Mesodermal cell (in vitro differentiated cells): ENCODE results near the gene SLC28A1.

Source experiments
- H3K27ac ChIP-seq: 2 replicates; pipeline ENCODE4 v1.7.0; 2013; ENCODE audit warnings: mild to moderate bottlenecking, low read depth, low read length, moderate library complexity; ENCODE audit not compliant: severe bottlenecking
- H3K36me3 ChIP-seq: 2 replicates; pipeline ENCODE4 v1.7.1; 2013; ENCODE audit warnings: mild to moderate bottlenecking, low read length, moderate library complexity; ENCODE audit not compliant: control insufficient read depth, insufficient read depth
- H3K4me1 ChIP-seq: one replicate; pipeline ENCODE4 v1.7.1; 2013; ENCODE audit warnings: mild to moderate bottlenecking, low read length; ENCODE audit not compliant: insufficient read depth, control insufficient read depth, poor library complexity, severe bottlenecking
- H3K4me3 ChIP-seq: 2 replicates; pipeline ENCODE4 v1.7.0; 2013; ENCODE audit warnings: low read length, control low read depth, mild to moderate bottlenecking; ENCODE audit not compliant: insufficient read depth, poor library complexity, severe bottlenecking; ENCODE audit errors: extremely low read depth
- H3K9me3 ChIP-seq: 2 replicates; pipeline ENCODE4 v1.7.1; 2013; ENCODE audit warnings: mild to moderate bottlenecking, low read length, moderate library complexity; ENCODE audit not compliant: control insufficient read depth
- WGBS, 2 experiments: methylation state at CpG; one replicate each; pipeline ENCODE4 v1.1.5; 2013; ENCODE audit warnings: missing lambda C conversion rate in 2 of 2; ENCODE audit not compliant: insufficient coverage in 2 of 2; 5-methylcytosine and 5-hydroxymethylcytosine counted together

The SLC28A1 gene

DNA sequence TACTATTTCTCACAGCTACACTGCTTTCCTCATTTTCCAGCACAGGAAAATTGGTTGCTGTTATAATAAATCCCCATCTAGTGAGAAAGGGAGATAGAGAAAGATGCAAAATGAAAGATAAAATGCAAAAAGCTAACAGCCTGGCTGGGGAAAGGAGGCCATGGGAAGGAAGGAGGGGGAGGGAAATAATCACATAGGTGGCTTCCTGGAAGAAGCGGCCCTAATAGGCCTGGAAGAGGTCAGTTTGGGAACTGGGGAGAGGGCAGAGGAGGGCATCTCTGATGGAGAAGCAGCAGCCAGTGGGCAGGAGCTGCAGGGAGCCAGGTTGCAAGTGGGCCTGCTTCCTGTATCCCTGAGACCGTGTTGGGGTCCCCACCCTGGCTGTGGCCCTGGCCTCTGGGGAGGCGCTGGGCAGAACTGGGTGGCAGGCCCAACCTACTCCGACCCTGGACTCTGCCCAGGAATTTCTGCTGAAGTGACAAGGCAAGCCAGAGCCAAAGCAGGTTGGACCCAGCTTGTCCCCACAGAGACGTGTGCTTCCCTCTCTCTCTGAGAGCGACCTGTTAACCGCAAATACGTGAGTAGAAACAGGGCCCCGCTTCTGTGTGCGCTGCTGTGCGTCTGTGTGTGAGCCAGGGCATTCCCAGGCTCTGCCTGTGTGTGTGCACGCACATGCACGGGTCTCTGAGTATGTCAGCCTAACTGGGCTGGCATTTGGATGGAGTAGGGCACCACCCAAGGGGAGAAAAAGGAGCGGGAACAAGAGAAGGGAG, 1.9 kb downstream of the SLC28A1 start:
- H3K9me3 ChIP-seq, result no peaks in the 10 kb centered on the region
- H3K27ac ChIP-seq, result no peak overlapping the region
- no peak overlapping the region for H3K4me3 ChIP-seq
- WGBS, 2 experiments, result 89 to 98% methylated on average over 12 of the region's 14 CpGs
- H3K36me3 ChIP-seq, result no peaks in the 10 kb centered on the region
- no peaks in the 10 kb centered on the region for H3K4me1 ChIP-seq

DNA sequence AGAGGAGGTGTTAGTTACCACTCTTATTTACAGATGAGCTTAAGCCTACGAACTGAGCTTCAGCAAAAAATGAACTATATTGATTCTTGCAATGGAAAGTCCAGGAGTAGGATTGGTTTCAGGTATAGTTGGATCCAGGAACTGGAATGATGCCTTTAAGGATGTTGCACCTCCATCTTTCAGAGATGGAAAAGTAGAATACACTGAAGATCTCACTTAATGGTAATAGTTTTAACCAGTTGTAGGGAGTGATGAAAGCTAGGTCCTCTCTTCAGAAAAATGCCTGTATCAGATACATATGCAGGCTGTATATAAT, 2.5 kb downstream of the SLC28A1 start:
- H3K4me3 ChIP-seq, result no peak overlapping the region
- H3K9me3 ChIP-seq, result no peaks in the 10 kb centered on the region
- H3K4me1 ChIP-seq, result no peaks in the 10 kb centered on the region
- H3K27ac ChIP-seq, result no peak overlapping the region
- WGBS, 2 experiments, result 67% methylated on average over 1 of the region's 1 CpG; no CpG with 5 or more reads in 1 of the 2 experiments
- H3K36me3 ChIP-seq, result no peaks in the 10 kb centered on the region

DNA sequence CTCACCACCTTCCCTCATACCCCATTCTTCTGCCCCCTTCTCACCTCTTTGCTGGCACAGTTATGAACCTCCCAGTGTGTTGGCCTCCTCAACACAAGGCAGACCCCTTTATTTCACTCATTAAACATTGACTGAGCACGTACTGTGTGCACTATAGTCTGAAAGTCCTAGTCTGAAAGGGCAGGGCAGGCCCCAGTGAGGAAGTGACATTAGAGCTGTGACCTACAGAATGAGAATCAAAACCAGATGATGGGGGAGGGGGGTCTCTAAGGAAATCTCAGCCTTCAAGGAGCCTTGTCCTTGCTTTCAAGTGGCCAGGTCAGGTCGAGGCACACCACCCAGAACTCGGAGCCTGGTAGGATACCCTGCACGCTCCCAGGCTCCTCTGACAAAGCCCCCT, 3.5 kb downstream of the SLC28A1 start:
- no peaks in the 10 kb centered on the region for H3K4me1 ChIP-seq
- 90 to 95% methylated on average over 3 of the region's 4 CpGs for WGBS, 2 experiments
- no peak overlapping the region for H3K4me3 ChIP-seq
- H3K9me3 ChIP-seq, result no peaks in the 10 kb centered on the region
- H3K27ac ChIP-seq, result no peak overlapping the region
- H3K36me3 ChIP-seq, result no peaks in the 10 kb centered on the region

DNA sequence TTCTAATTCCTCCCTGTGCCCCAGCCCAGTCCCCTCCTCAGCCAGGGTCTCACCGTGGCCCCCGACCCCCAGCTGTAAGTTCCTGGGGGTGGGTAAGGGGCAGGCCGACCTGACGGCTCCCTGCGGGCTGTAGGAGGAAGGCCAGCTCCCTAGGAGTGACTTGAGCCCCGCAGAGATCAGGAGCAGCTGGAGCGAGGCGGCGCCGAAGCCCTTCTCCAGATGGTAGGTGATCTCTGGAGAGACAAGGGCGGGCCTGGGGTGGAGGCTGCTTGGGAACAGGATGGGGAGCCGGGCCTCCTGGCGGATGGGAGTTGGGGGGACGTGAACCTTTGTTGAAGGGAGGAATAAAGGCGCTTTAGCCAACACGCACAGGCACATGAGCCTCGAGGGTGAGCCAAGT, 4.2 kb downstream of the SLC28A1 start:
- WGBS, 2 experiments, result 83 to 88% methylated on average over 15 of the region's 17 CpGs
- H3K36me3 ChIP-seq, result no peaks in the 10 kb centered on the region
- no peak overlapping the region for H3K27ac ChIP-seq
- H3K4me1 ChIP-seq, result no peaks in the 10 kb centered on the region
- H3K9me3 ChIP-seq, result no peaks in the 10 kb centered on the region
- no peak overlapping the region for H3K4me3 ChIP-seq

DNA sequence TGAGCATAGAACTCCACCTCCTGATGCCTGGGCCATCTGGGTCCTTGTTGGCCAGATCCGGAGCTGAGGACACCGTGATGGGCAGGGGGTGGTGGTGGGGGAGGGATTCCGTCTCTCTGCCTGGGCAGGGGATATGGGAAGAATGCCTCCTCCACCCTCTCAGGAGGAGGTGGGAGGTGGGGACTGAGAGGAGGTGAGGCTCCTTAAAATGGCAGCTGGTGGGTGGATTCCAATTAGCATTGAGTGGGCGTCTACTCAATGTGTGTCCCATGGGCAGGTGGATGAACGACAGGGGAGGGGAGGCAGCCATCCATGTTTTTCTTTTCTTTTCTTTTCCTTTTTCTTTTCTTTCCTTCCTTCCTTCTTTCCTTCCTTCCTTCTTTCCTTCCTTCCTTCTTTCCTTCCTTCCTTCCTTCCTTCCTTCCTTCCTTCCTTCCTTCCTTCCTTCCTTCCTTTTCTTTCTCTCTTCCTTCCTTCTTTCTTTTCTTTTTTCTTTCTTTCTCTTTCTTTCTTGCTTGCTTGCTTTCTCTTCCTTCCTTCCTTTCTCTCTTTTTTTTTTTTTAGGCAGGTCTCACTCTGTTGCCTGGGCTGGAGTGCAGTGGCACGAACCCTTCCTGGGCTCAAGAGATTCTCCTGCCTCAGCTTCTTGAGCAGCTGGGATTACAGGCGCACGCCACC, 5.0 kb downstream of the SLC28A1 start:
- no peaks in the 10 kb centered on the region for H3K4me1 ChIP-seq
- H3K4me3 ChIP-seq, result no peak overlapping the region
- no peaks in the 10 kb centered on the region for H3K36me3 ChIP-seq
- H3K27ac ChIP-seq, result no peak overlapping the region
- 60% methylated on average over 1 of the region's 8 CpGs; no CpG with 5 or more reads in 1 of the 2 experiments for WGBS, 2 experiments
- H3K9me3 ChIP-seq, result no peaks in the 10 kb centered on the region

DNA sequence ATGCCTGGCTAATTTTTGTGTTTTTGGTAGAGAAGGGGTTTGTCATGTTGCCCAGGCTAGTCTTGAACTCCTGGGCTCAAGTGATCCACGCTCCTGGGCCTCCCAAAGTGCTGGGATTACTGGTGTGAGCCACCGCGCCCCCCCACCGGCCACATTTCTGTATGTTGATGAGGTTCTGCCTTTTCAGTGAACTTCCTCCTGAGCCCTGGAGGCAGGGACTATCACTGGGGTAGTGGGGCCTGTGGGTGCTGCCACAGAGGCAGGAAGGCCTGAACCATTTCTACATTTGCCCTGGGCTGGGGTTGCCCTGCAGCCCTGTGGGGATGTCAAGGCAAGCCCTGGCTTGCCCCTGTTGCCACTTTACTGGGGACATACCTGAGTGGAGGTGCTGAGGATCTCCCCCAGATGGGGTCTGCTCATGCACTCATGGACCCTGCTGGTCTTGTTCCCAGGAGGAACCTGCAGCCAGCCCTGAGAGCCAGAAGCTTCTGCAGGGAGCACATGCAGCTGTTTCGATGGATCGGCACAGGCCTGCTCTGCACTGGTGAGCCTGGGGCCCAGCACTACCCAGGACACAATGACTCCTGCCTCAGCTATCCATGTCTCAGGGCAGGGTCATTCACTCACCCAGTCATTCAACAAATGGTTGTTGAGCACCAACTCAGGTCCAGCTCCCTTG, 5.7 kb downstream of the SLC28A1 start:
- WGBS, 2 experiments, result 90 to 97% methylated on average over 6 of the region's 6 CpGs
- no peaks in the 10 kb centered on the region for H3K9me3 ChIP-seq
- no peak overlapping the region for H3K4me3 ChIP-seq
- H3K27ac ChIP-seq, result no peak overlapping the region
- no peaks in the 10 kb centered on the region for H3K36me3 ChIP-seq
- H3K4me1 ChIP-seq, result no peaks in the 10 kb centered on the region

DNA sequence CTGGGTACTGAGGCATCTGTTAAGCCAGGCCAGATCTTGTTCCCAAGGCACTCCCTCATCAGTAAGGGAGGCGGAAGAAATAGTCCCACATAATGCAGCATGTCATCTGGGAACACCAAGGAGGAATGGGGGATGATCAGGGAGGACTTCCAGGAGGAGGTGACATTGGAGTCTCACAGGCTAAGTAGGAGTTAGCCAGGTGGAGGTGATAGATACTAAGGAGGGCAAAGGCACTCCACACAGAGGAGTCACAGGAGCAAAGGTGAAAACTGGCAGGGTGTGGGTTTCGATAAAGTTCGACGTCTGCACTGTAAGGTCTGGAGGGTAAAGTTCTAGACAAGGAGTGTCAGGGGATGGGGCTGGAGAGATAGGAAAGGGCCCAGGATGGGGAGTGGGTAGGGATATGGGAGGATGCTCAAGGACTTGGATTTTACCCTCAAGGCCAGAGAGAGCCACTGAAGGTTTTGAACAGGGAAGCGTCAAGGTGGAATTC, 6.3 kb downstream of the SLC28A1 start:
- Histone ChIP-seq H3K4me1 (no peaks in the 10 kb centered on the region), H3K27ac (no peak overlapping the region), H3K9me3 (no peaks in the 10 kb centered on the region), H3K4me3 (no peak overlapping the region), H3K36me3 (no peaks in the 10 kb centered on the region)
- WGBS, 2 experiments, result 94 to 96% methylated on average over 5 of the region's 5 CpGs

DNA sequence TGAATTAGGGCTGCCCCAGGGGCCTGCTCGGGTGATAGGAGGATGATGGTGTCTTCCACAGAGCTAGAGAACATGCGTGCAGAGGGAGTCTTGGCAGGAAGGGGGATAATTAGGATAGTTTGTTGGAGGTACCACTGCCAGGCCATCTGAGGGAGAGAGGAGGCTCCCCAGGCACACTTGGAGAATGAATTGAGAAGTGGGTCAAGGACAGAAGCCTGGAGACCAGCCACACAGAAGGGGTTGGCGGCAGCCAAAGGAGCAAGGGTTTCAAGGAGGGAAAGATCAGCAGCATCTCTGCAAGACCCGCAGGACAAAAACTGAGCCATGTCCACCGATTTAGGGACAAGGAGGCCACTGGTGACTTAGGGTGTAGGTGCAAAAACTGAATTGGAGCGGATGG, 6.9 kb downstream of the SLC28A1 start:
- Histone ChIP-seq H3K27ac (no peak overlapping the region), H3K4me3 (no peak overlapping the region), H3K9me3 (no peaks in the 10 kb centered on the region), H3K36me3 (no peaks in the 10 kb centered on the region), H3K4me1 (no peaks in the 10 kb centered on the region)
- WGBS, 2 experiments, result 92 to 94% methylated on average over 6 of the region's 6 CpGs

GRCh38 chr15:84892786-84893307, 8.4 kb downstream of the SLC28A1 start:
- 90% methylated on average over 7 to 8 of the region's 10 CpGs for WGBS, 2 experiments
- no peaks in the 10 kb centered on the region for H3K36me3 ChIP-seq
- no peaks in the 10 kb centered on the region for H3K9me3 ChIP-seq
- no peak overlapping the region for H3K27ac ChIP-seq
- no peak overlapping the region for H3K4me3 ChIP-seq
- H3K4me1 ChIP-seq, result no peaks in the 10 kb centered on the region

GRCh38 chr15:84893607-84894006, 9.1 kb downstream of the SLC28A1 start:
- H3K4me1 ChIP-seq, result no peaks in the 10 kb centered on the region

More at GRCh38 chr15:84893607-84894006, 9.1 kb downstream of the SLC28A1 start:
- H3K36me3 ChIP-seq, result no peaks in the 10 kb centered on the region
- WGBS, 2 experiments, result 87 to 91% methylated on average over 8 to 9 of the region's 10 CpGs
- H3K4me3 ChIP-seq, result no peak overlapping the region
- no peak overlapping the region for H3K27ac ChIP-seq
- no peaks in the 10 kb centered on the region for H3K9me3 ChIP-seq
